Activated CD4-positive, alpha-beta memory T cell treated with anti-CD3 and anti-CD28 coated beads for 36 hours (primary cell): ENCODE data around the gene FITM2. TPM values are rescaled to one million over a fixed set of nuclear protein-coding genes. Genes with fewer than 3 reads are reported as not detected.

ENCODE experiments used
- CTCF ChIA-PET: fragments of 350-600 bp; sonication (Branson Sonifier 250); formaldehyde crosslinking; loops from one replicate; lab custom pipeline; 2021; ENCODE audit warnings: antibody characterized with exemption, inconsistent platforms; lab: Charles Lee
- POLR2A ChIA-PET: fragments of 350-600 bp; sonication (Branson Sonifier 250); formaldehyde crosslinking; loops from one replicate; lab custom pipeline; 2021; ENCODE audit warnings: antibody characterized with exemption; lab: Charles Lee
- DNase-seq: peaks from one replicate; pipeline ENCODE4 v3.0.0-alpha.2; 2020
- H3K27ac Mint-ChIP-seq: one replicate; pipeline ENCODE4 v1.8.0; 2021; ENCODE audit warnings: mixed read lengths
- H3K27me3 Mint-ChIP-seq: one replicate; pipeline ENCODE4 v1.8.0; 2021; ENCODE audit warnings: mixed read lengths
- H3K36me3 Mint-ChIP-seq: one replicate; pipeline ENCODE4 v1.8.0; 2021; ENCODE audit warnings: mixed read lengths
- H3K4me1 Mint-ChIP-seq: one replicate; pipeline ENCODE4 v1.8.0; 2021; ENCODE audit warnings: low read depth, mixed read lengths
- H3K4me3 Mint-ChIP-seq: one replicate; pipeline ENCODE4 v1.8.0; 2021; ENCODE audit warnings: mild to moderate bottlenecking, mixed read lengths
- H3K9me3 Mint-ChIP-seq: one replicate; pipeline ENCODE4 v1.8.0; 2021; ENCODE audit warnings: mixed read lengths
- intact Hi-C: fragments of 100-400 bp; cut with micrococcal nuclease; formaldehyde crosslinking; loops from one replicate; pipeline ENCODE4 v1.15.1; 2023
- total RNA-seq, 2 experiments: library from RNA; stranded (reverse); gene quantifications; one replicate each; pipeline ENCODE4 v1.2.3, GENCODE V29; 2021

Gene FITM2
- total RNA-seq, 2 experiments from 2014 or later = 1.8 to 1.9 TPM

- POLR2A ChIA-PET = no interaction called here
- Mint-ChIP-seq H3K27me3 (no peaks in the 10 kb centered on the region), H3K4me3 (no peak overlapping the region), H3K4me1 (no peaks in the 10 kb centered on the region), H3K27ac (no peak overlapping the region), H3K9me3 (no peaks in the 10 kb centered on the region), H3K36me3 (no peaks in the 10 kb centered on the region)
- no peak for DNase-seq
- CTCF ChIA-PET = interaction anchor here (0.6 to 4.6 kb wide), 2 partner anchors 56 to 73 kb away, joined by 3 to 25 read pairs; no protein-coding TSS in a partner anchor
- intact Hi-C loops = no loop called here
These were observed 37.5 kb downstream of the FITM2 start for GRCh38 chr20:44273231-44274215.

DNA sequence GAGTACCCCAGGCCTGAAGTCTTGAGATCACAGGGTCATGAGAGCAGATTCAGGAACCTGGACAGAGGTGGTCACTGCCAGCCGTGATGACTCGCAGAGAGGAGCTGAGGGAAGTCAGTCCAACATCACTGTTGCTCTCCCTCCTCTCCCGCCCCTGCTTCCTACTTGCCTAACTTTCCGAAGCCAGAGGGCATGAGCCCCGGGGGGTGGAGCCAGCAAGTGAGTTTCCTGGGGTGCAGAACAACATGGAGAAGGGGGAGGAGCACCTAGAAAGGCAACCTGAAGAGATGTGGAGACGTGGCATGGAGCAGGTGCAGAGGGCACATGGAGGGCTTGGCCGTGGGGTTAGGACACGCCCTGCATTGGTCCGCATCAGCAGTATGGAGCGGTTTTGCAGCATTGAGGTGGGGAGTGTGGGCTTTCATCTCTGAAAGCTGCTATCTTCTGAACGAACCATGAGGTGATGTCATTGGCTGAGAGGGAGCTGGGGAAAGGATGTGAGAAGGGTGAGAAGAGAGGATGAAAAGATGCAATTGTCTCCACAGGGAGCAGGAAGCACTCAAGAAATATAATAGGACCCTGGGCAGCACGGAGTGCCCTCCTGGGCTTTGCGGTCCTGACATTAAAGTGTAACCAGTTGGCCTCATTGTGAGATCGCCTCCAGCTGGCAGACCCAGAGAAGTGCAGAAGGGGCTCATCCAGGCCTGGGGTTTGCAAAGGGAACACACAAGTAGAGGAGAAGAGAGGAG lies 38.9 kb downstream of the FITM2 start:
- DNase-seq = peak; percentile 25
- no peaks in the 10 kb centered on the region for H3K27me3 Mint-ChIP-seq
- no peaks in the 10 kb centered on the region for H3K36me3 Mint-ChIP-seq
- H3K4me3 Mint-ChIP-seq = no peak overlapping the region
- POLR2A ChIA-PET = interaction anchor here (0.6 kb wide), 1 partner anchor 16 kb away, joined by 4 read pairs; no protein-coding TSS in a partner anchor
- no peak overlapping the region for H3K27ac Mint-ChIP-seq
- intact Hi-C loops = no loop called here
- no peaks in the 10 kb centered on the region for H3K4me1 Mint-ChIP-seq
- no peaks in the 10 kb centered on the region for H3K9me3 Mint-ChIP-seq
- CTCF ChIA-PET = interaction anchor here (4.6 kb wide), 1 partner anchor 54 kb away, joined by 25 read pairs; no protein-coding TSS in a partner anchor

DNA sequence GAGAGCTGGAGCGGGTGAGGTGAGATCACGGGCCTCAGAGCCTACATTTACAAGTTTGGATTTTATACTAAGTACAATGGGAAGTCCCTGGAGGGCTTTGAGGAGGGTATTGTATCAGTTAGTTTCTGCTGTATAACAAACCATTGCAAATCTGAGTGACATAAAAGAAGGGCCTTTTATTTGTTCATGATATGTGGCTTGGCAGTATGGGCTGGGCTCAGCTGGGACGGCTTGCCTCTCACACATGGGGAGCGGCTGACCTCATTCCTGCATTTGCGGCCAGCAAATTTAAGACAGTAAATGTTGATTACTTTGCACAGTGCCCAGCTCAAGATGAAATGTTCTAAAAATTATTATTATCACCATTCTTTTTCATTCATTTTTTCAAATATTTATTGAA lies 42.2 kb downstream of the FITM2 start:
- H3K4me1 Mint-ChIP-seq = no peaks in the 10 kb centered on the region
- ChIA-PET CTCF (interaction anchor here (0.6 kb wide), 1 partner anchor 42 kb away, joined by 3 read pairs; the partner anchor contains the start of gene FITM2), POLR2A (no interaction called here)

DNA sequence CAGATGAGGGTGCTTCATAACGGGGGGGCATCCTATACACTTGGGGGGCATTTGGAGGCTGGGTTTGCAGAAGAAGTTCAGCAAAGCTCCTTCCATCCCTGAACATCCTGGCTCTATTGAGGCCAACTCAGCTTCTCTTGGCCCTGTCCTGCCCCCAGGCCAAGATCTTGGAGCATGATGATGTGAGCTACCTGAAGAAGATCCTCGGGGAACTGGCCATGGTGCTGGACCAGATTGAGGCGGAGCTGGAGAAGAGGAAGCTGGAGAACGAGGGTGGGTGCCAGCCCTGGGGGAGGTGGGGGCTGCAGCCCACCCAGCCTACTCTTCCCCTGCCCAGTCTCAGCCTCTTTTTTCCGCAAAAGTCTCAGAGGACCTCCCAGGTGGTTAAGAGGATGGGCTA lies 46.7 kb downstream of the FITM2 start:
- intact Hi-C loops = no loop called here
- Mint-ChIP-seq H3K27me3 (no peaks in the 10 kb centered on the region), H3K4me3 (no peak overlapping the region), H3K36me3 (no peaks in the 10 kb centered on the region), H3K9me3 (no peaks in the 10 kb centered on the region), H3K4me1 (no peaks in the 10 kb centered on the region), H3K27ac (no peak overlapping the region)
- CTCF ChIA-PET = interaction anchor here (0.7 kb wide), 1 partner anchor 45 kb away, joined by 3 read pairs; no protein-coding TSS in a partner anchor
- DNase-seq = no peak
- POLR2A ChIA-PET = no interaction called here

More for the DNA sequence above, 42.2 kb downstream of the FITM2 start:
- no peak overlapping the region for H3K4me3 Mint-ChIP-seq
- no peaks in the 10 kb centered on the region for H3K36me3 Mint-ChIP-seq
- no peaks in the 10 kb centered on the region for H3K27me3 Mint-ChIP-seq
- no peaks in the 10 kb centered on the region for H3K9me3 Mint-ChIP-seq
- intact Hi-C loops = no loop called here
- H3K27ac Mint-ChIP-seq = no peak overlapping the region
- no peak for DNase-seq

DNA sequence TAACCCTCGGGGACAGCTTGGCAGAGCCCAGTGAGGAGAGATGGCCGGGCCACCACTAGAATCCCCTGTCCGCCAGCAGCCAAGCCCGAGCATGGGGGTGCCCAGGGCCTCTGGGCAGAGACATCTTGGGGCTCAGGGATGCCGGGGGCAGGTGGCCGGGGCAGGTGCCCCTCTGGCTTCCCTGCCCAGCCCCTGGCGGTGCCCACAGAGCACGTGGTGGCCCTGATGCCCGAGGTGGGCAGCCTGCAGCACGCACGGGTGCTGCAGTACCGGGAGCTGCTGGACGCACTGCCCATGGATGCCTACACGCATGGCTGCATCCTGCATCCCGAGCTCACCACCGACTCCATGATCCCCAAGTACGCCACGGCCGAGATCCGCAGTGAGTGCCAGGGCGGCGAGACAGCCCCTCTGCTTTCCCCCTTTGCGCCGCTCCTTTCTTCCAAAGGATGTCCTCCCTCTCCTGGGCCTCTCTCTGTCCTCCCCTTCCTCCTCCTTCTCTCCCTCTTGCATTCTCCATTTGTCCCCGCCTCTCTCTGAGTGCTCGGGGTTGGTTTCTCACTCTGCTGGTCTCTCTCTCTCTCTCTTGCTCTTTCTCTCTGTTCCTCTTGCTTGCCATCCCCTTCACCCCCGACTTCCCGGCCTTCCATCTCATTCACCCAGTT lies 52.6 kb downstream of the FITM2 start:
- Mint-ChIP-seq H3K36me3 (no peaks in the 10 kb centered on the region), H3K27ac (no peak overlapping the region), H3K9me3 (no peaks in the 10 kb centered on the region), H3K27me3 (no peaks in the 10 kb centered on the region), H3K4me3 (no peak overlapping the region), H3K4me1 (no peaks in the 10 kb centered on the region)
- ChIA-PET CTCF (no interaction called here), POLR2A (no interaction called here)
- DNase-seq = no peak
- intact Hi-C loops = no loop called here

- Mint-ChIP-seq H3K27ac (no peak overlapping the region), H3K36me3 (peaks cover 1% of the 10 kb centered on the region), H3K4me3 (no peak overlapping the region), H3K9me3 (no peaks in the 10 kb centered on the region), H3K27me3 (no peaks in the 10 kb centered on the region), H3K4me1 (no peaks in the 10 kb centered on the region)
- DNase-seq = no peak
- POLR2A ChIA-PET = interaction anchor here (0.6 kb wide), 1 partner anchor 429 kb away, joined by 3 read pairs; no protein-coding TSS in a partner anchor
- CTCF ChIA-PET = no interaction called here
- intact Hi-C loops = no loop called here
These were observed 54.0 kb downstream of the FITM2 start for GRCh38 chr20:44256961-44257360.

- H3K4me1 Mint-ChIP-seq = no peaks in the 10 kb centered on the region
- H3K27ac Mint-ChIP-seq = no peak overlapping the region
- intact Hi-C loops = no loop called here
- ChIA-PET POLR2A (interaction anchor here (0.6 kb wide), 1 partner anchor 16 kb away, joined by 4 read pairs; no protein-coding TSS in a partner anchor), CTCF (interaction anchor here (1.4 kb wide), 1 partner anchor 38 kb away, joined by 6 read pairs; no protein-coding TSS in a partner anchor)
- no peaks in the 10 kb centered on the region for H3K27me3 Mint-ChIP-seq
- no peak for DNase-seq
- no peaks in the 10 kb centered on the region for H3K9me3 Mint-ChIP-seq
- peaks cover 1% of the 10 kb centered on the region for H3K36me3 Mint-ChIP-seq
- H3K4me3 Mint-ChIP-seq = no peak overlapping the region
These were observed 55.1 kb downstream of the FITM2 start for GRCh38 chr20:44255942-44256341.

GRCh38 chr20:44254073-44254472 lies 56.9 kb downstream of the FITM2 start:
- H3K36me3 Mint-ChIP-seq = peaks cover 1% of the 10 kb centered on the region
- intact Hi-C loops = no loop called here

DNA sequence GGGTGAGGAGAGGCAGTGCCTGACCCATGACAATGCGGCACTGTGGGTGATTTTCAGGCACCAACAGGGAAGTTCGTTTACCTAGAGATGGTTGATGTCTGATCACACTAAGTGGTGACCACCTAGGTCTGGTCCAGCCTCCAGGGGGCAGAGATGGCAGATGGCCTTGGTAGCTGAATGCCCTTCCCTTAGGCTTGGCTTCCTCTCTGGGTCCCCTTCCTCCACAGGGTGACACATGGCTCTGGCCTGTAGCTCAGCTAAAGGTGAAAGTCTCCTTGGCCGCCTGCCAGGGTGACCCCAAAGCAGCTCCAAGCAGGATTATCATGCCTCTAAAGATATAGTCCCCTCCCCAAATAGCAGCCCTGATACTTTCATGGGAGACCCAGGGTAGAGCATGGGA lies 57.5 kb downstream of the FITM2 start:
- no peak for DNase-seq
- Mint-ChIP-seq H3K9me3 (no peaks in the 10 kb centered on the region), H3K36me3 (peaks cover 1% of the 10 kb centered on the region), H3K4me3 (no peak overlapping the region), H3K4me1 (no peaks in the 10 kb centered on the region), H3K27me3 (peaks cover 8% of the 10 kb centered on the region), H3K27ac (no peak overlapping the region)
- intact Hi-C loops = no loop called here
- ChIA-PET CTCF (no interaction called here), POLR2A (no interaction called here)

More at GRCh38 chr20:44254073-44254472, 56.9 kb downstream of the FITM2 start:
- Mint-ChIP-seq H3K4me3 (no peak overlapping the region), H3K9me3 (no peaks in the 10 kb centered on the region), H3K4me1 (no peaks in the 10 kb centered on the region), H3K27ac (no peak overlapping the region), H3K27me3 (peaks cover 5% of the 10 kb centered on the region)
- ChIA-PET CTCF (interaction anchor here (0.8 to 0.9 kb wide), 2 partner anchors 57 to 131 kb away, joined by 4 to 5 read pairs; partner anchors contain the start of gene FITM2), POLR2A (no interaction called here)
- no peak for DNase-seq
